GM23248 (cell line): Measurements from ENCODE around the gene LIMS2. TPM values are rescaled to one million over a fixed set of nuclear protein-coding genes. Genes with fewer than 3 reads are reported as not detected.

Experiments used
- DNase-seq: peaks from one replicate; pipeline ENCODE4 v3.0.0-alpha.2; 2015
- H2AFZ ChIP-seq: fragments of 200-600 bp; sonication (generic); 2 replicates; pipeline ENCODE4 v1.6.1; 2016; ENCODE audit warnings: antibody characterized with exemption
- H3F3A ChIP-seq: fragments of 200-600 bp; sonication (generic); 2 replicates; pipeline ENCODE4 v1.6.1; 2016; ENCODE audit warnings: mild to moderate bottlenecking, antibody characterized with exemption, mixed run types; ENCODE audit not compliant: insufficient read depth
- H3K27ac ChIP-seq: fragments of 200-600 bp; sonication (generic); 2 replicates; pipeline ENCODE4 v1.5.1; 2016; ENCODE audit warnings: mild to moderate bottlenecking
- H3K27me3 ChIP-seq: fragments of 200-600 bp; sonication (generic); replicated peaks from 2 replicates; pipeline ENCODE4 v1.6.1; 2016; ENCODE audit warnings: mild to moderate bottlenecking; ENCODE audit not compliant: insufficient read depth
- H3K36me3 ChIP-seq: fragments of 200-600 bp; sonication (generic); 2 replicates; pipeline ENCODE4 v1.6.1; 2016; ENCODE audit warnings: low read depth, mild to moderate bottlenecking
- H3K4me1 ChIP-seq: fragments of 200-600 bp; sonication (generic); 2 replicates; pipeline ENCODE4 v1.6.1; 2016; ENCODE audit warnings: mild to moderate bottlenecking; ENCODE audit not compliant: insufficient read depth
- H3K4me2 ChIP-seq: fragments of 200-600 bp; sonication (generic); one replicate; pipeline ENCODE4 v1.6.1; 2016; ENCODE audit warnings: mild to moderate bottlenecking; ENCODE audit not compliant: unreplicated experiment
- H3K4me3 ChIP-seq: fragments of 200-600 bp; sonication (generic); 2 replicates; pipeline ENCODE4 v1.5.1; 2016; ENCODE audit warnings: mild to moderate bottlenecking
- H3K79me2 ChIP-seq: fragments of 200-600 bp; sonication (generic); 2 replicates; pipeline ENCODE4 v1.6.1; 2016; ENCODE audit warnings: mild to moderate bottlenecking; ENCODE audit not compliant: insufficient read depth
- H3K9ac ChIP-seq: fragments of 200-600 bp; sonication (generic); 2 replicates; pipeline ENCODE4 v1.6.1; 2016; ENCODE audit warnings: mild to moderate bottlenecking
- H3K9me2 ChIP-seq: fragments of 200-600 bp; sonication (generic); 2 replicates; pipeline ENCODE4 v1.6.1; 2016; ENCODE audit warnings: mixed run types, mild to moderate bottlenecking, moderate library complexity; ENCODE audit not compliant: insufficient read depth
- H3K9me3 ChIP-seq: fragments of 200-600 bp; sonication (generic); one replicate; pipeline ENCODE4 v1.6.1; 2017; ENCODE audit warnings: low read depth
- H4K20me1 ChIP-seq: fragments of 200-600 bp; sonication (generic); 2 replicates; pipeline ENCODE4 v1.6.0; 2016; ENCODE audit not compliant: insufficient read depth
- EZH2 ChIP-seq: fragments of 200-600 bp; sonication (generic); IDR thresholded peaks from 2 replicates; pipeline ENCODE4 v1.6.1; 2018; ENCODE audit warnings: antibody characterized with exemption, mild to moderate bottlenecking; ENCODE audit not compliant: insufficient read depth, poor library complexity, severe bottlenecking
- EZH2phosphoT487 ChIP-seq: fragments of 200-600 bp; sonication (generic); IDR thresholded peaks from 2 replicates; pipeline ENCODE4 v1.6.1; 2018; ENCODE audit warnings: antibody characterized with exemption, moderate library complexity, mild to moderate bottlenecking, low read depth; ENCODE audit not compliant: insufficient read depth
- WGBS, 2 experiments: methylation state at CpG; one replicate each; pipeline ENCODE4 v1.1.6; 2015 to 2017; ENCODE audit warnings: low lambda C conversion rate in 2 of 2, low coverage in 1 of 2; ENCODE audit errors: missing lambda C conversion rate in 2 of 2; 5-methylcytosine and 5-hydroxymethylcytosine counted together
- in situ Hi-C: fragments of 300-500 bp; cut with MboI; formaldehyde crosslinking; loops from 2 replicates; pipeline ENCODE4 v1.15.0; 2020
- polyA plus RNA-seq: library from polyadenylated mRNA; unstranded; fragments of >200 nt; fragmentation: Nextera tagmentation; extraction: Ambion mirVana; gene quantifications from 2 replicates; pipeline ENCODE4 v1.2.1, GENCODE V29; 2016
- total RNA-seq: library from RNA; depleted of rRNA; stranded (reverse); fragments of >200 nt; shearing (Covaris generic); gene quantifications from 2 replicates; pipeline ENCODE4 v1.2.3, GENCODE V29; 2014; rRNA removed

Gene LIMS2
- total RNA-seq (3.8 and 7.2 TPM in 2 replicates), polyA plus RNA-seq (30.4 and 33.7 TPM in 2 replicates)

GRCh38 chr2:127675331-127676261, at the start of gene LIMS2:
LIMS2 (minus strand) TSS chr2:127675530; CDS start chr2:127675024, 506 bp downstream.
- Histone ChIP-seq H3F3A (peaks cover 17% of the 10 kb centered on the region), H3K9me3 (no peaks in the 10 kb centered on the region), H3K9ac (peak within 1 kb of the TSS; percentile 84), H3K27ac (peak within 1 kb of the TSS; percentile 72), H2AFZ (peak within 1 kb of the TSS; percentile 86), H3K79me2 (no peaks in the 10 kb centered on the region), H3K4me3 (peak within 1 kb of the TSS; percentile 82), H3K9me2 (no peaks in the 10 kb centered on the region), H3K4me1 (peaks cover 27% of the 10 kb centered on the region), H3K36me3 (no peaks in the 10 kb centered on the region), H3K27me3 (peaks cover 14% of the 10 kb centered on the region; the same call in 1 of the 2 replicates), H4K20me1 (no peaks in the 10 kb centered on the region), H3K4me2 (peak within 1 kb of the TSS; percentile 88)
- in situ Hi-C loops = no loop called here
- TF ChIP-seq EZH2 (no peak), EZH2phosphoT487 (no peak)
- peak; percentile 86 for DNase-seq
- 0 to 1% methylated on average over 27 to 55 of the region's 56 CpGs for WGBS, 2 experiments

GRCh38 chr2:127722807-127723206, 47.5 kb upstream of the LIMS2 start:
- TF ChIP-seq EZH2phosphoT487 = no peak
- TF ChIP-seq EZH2 = no peak
- in situ Hi-C loops = no loop called here
- Histone ChIP-seq H2AFZ (no peak overlapping the region), H3K4me1 (peaks cover 10% of the 10 kb centered on the region), H3K4me3 (no peak overlapping the region), H3K9ac (no peak overlapping the region), H3K4me2 (no peak overlapping the region), H3K9me3 (no peaks in the 10 kb centered on the region), H3K36me3 (peaks cover 15% of the 10 kb centered on the region), H4K20me1 (no peaks in the 10 kb centered on the region), H3K27ac (no peak overlapping the region), H3K79me2 (no peaks in the 10 kb centered on the region), H3K27me3 (no peaks in the 10 kb centered on the region), H3K9me2 (no peaks in the 10 kb centered on the region), H3F3A (peaks cover 10% of the 10 kb centered on the region; the same call in 1 of the 2 replicates)
- DNase-seq = no peak
- WGBS, 2 experiments = 83% methylated on average over 3 of the region's 3 CpGs

- H3K9ac ChIP-seq = no peak overlapping the region
- in situ Hi-C loops = no loop called here
- WGBS, 2 experiments = 85 to 88% methylated on average over 2 of the region's 2 CpGs
- peak overlapping the region; percentile 40 for H3K27ac ChIP-seq
- H3F3A ChIP-seq = peaks cover 10% of the 10 kb centered on the region; the same call in 1 of the 2 replicates
- no peak overlapping the region for H3K4me3 ChIP-seq
- H2AFZ ChIP-seq = no peak overlapping the region
- no peaks in the 10 kb centered on the region for H3K79me2 ChIP-seq
- peaks cover 10% of the 10 kb centered on the region for H3K4me1 ChIP-seq
- H3K9me2 ChIP-seq = no peaks in the 10 kb centered on the region
- no peak overlapping the region for H3K4me2 ChIP-seq
- no peak for TF ChIP-seq EZH2
- TF ChIP-seq EZH2phosphoT487 = no peak
- H3K36me3 ChIP-seq = peaks cover 15% of the 10 kb centered on the region
- H3K27me3 ChIP-seq = no peaks in the 10 kb centered on the region
- H3K9me3 ChIP-seq = no peaks in the 10 kb centered on the region
- H4K20me1 ChIP-seq = no peaks in the 10 kb centered on the region
- DNase-seq = peak; percentile 35
These were observed 46.6 kb upstream of the LIMS2 start for GRCh38 chr2:127721978-127722355.

GRCh38 chr2:127721311-127721977, 46.1 kb upstream of the LIMS2 start:
- Histone ChIP-seq H3K79me2 (no peaks in the 10 kb centered on the region), H3K9me3 (no peaks in the 10 kb centered on the region), H2AFZ (no peak overlapping the region), H3K36me3 (peaks cover 15% of the 10 kb centered on the region), H3K4me1 (peaks cover 10% of the 10 kb centered on the region), H4K20me1 (no peaks in the 10 kb centered on the region), H3K27me3 (no peaks in the 10 kb centered on the region), H3K4me3 (no peak overlapping the region), H3K9me2 (no peaks in the 10 kb centered on the region), H3F3A (peaks cover 10% of the 10 kb centered on the region; the same call in 1 of the 2 replicates), H3K27ac (peak overlapping the region; percentile 40), H3K9ac (no peak overlapping the region), H3K4me2 (no peak overlapping the region)
- in situ Hi-C loops = no loop called here
- TF ChIP-seq EZH2phosphoT487 (no peak), EZH2 (no peak)
- peak; percentile 63 for DNase-seq
- 70% methylated on average over 6 of the region's 6 CpGs for WGBS, 2 experiments
